ENCODE measurements around the gene RAI1.
A peak's percentile ranks its signal among the peaks of the same experiment; 100 is the strongest.

Gene RAI1

DNA sequence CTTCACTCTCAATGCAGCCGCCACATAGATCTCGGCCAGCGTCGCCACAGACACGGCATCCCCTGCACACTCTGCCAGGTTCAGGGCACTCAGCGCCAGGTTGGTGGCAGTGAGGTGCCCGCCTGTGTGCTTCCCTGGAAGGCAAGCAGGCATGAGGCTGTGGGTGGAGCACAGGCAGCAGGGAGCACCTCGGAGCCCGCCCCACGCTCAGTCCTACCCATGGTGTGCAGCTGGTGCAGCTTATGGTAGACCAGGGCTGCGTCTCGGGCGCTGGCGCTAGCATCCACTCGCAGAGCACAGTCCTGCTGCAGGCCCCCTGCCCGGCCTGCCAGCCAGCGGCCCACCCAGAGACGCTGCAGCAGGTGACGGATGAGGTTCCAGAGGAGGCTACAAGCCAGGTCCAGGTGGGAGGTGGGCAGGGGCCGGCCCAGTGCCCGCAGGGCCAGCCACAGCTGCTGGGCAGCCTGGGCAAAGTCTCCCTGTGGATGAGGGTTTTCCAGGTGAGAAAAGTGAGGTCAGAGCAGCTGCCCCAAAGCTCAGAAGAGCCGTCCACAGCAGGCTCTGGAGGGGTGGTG is 135.1 kb downstream of the RAI1 start:
- peak in 8 of 10 donors; percentile 50 to 96 (median 77) for DNase-seq
- intact Hi-C loops (cut with DNase I), result no loop called here

DNA sequence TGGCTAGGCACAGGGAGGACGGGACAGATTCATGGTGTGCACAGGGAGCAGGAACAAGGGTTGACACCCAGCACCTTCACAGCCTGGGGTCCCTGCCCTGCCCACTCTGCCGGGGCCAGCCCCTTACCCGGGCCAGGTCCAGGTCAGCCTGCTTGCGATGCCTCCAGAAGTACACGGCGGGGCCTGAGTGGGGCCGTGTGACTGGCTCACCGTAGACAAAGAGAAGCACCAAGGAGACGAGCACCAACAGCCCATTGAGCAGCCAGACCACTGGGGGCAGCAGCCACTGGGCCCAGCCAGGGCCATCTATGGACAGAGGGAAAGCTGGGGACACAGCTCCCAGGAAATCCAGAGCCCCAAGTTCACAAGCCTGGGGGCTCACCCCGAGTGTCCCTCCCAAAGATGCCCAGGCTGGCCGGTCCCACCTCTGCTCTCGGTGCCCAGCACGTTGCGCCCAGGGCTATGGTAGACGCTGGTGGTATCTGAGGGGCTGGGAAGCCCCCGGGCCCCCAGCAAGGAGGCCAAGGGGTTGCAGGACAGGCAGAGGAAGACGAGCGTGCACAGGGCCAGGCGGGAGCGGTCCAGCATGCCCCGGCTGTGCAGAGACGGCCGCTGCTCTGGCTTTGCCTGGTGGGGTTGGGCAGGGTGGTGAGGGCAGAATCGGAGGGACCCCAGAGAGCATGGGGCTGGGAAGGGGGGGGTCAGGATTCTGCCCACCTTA is 135.7 kb downstream of the RAI1 start:
- DNase-seq, result no peak
- intact Hi-C loops (cut with DNase I), result no loop called here

DNA sequence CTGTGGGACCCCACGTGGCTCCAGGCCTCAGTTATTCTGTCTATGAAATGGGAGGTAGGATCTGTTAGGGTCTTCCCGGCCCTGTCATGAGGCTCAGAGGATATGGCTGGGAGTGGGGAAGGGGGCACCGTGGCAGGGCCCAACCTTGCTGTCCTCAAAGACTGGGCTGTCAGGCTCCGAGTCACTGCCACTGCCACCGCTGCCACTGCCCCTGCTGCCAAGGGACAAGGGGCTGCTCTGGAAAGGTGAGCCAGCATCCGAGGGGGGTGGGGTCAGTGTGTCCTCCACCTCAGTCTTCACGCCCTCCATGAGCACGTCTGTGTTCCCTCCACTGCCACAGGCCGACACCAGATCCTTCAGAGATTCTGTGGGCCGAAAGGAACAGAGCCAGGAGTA is 136.3 kb downstream of the RAI1 start:
- no peak for DNase-seq
- intact Hi-C loops (cut with DNase I), result no loop called here

DNA sequence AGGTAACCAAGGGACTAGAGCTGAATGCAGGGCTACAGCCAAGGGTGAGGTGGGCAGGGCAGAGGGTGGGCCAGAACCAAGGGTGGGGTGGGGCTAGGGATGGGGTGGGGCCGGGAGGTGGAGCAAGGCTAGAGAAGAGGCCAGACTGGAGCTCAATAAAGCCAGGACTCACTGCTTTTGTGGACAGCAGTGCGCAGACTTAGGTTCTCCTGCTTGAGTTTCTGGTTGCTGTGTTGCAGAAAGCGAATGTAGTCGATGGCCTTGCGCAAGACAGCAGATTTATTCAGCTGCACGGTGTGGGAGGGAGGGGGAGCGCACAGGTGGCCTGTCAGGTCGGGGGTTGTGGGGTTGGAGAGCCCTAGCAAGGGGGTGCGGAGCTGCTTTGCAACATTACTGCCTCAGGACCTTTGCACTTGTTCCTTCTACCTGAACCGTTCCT is 136.8 kb downstream of the RAI1 start:
- DNase-seq, result no peak
- intact Hi-C loops (cut with DNase I), result no loop called here

DNA sequence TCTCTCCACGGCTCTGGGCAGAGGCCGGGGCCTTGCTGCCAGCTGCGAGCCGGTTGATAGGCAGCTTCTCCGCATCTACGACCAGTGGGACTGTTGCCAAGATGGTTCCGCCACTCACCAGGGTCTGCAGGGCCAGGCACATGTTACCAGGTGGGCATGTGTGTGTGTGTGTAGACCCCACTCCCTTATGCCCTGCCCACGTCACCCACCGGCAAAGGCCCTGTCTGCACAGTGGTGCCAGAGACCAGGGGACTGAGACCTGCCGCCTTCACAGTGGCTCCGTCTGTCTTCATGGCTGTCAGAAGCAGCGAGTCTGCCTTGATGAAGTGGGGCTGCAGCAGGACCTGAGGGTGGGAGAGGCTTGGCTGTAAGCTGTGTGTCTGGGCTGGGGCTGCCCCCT is 137.9 kb downstream of the RAI1 start:
- DNase-seq, result no peak
- intact Hi-C loops (cut with DNase I), result no loop called here

DNA sequence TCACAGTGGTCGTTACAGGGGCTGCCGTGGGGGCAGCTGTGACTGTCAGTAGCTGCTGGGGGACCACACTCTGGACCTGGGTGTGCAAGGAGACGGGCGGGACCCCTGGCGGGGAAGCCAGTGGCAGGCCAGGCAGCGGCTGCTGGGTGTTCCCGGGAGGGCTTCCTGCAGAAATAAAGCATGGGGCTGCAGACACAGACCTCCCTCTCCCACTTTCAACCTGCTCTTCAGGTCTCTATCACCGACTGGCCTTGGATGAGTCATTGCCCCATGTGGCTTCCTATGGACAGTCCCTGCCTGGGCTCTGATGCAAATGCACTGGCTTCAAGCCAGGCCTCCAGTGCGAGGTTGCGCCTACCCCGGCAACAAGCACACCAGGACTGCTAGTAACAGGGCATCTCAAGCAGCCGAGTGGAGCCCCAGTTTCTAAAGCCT is 138.3 kb downstream of the RAI1 start:
- intact Hi-C loops (cut with DNase I), result no loop called here

DNA sequence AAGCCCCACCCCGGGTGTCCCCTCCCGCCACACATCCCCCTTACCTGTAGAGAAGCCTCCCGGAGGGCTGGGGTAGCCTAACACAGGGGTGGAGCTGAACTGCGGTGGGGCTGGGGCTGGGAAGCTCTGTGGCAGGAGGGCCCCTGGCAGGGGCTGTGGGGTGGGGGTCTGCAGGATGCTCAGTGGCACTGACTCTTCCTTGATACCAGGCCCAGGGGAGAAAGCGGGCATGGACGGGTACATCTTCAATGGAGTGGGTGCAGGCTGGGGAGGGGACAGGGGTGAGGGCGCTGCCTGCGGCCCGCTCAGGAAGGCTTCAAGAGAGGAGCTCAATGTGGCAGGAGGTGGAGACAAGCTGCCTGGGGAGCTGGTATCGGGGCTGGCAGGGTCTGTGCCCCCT is 138.8 kb downstream of the RAI1 start:
- intact Hi-C loops (cut with DNase I), result loop anchor here (5.0 kb wide), 1 partner anchor 33 kb away; no protein-coding TSS in a partner anchor
- DNase-seq, result no peak

More for the DNA sequence above, 138.3 kb downstream of the RAI1 start:
- peak in 5 of 10 donors; percentile 55 to 93 (median 72) for DNase-seq

DNA sequence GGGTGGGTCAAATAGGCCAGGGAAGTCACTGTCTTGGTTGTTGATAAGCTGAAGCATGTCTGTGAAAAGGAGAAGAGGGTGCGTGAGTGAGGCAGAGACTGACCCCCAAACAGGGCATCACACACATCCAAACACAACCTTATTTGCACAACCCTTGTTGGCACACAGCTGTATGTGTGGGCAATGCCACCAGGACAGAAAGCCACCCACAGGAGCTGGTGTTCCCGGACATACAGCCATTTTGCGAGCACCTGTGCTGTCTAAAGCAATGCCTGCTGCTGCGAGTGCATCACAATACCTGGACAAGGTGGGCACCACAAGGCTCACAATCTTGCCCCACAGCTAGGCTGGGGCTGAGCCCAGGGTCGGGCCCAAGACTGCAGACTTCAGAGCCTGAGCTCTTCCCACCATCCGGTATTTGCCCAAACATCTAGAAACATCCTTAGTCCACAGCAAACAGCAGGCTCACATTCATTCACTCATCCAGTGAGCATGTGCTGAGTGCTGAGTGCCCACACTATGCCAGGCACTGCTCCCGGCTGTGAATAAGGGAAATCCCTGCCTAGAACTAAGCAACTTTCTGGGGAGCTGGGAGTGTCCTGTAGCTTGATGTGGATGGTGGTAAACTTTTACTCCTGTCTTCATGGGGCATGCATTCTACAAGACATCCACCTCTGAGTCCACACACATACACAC is 139.4 kb downstream of the RAI1 start:
- DNase-seq, result no peak
- intact Hi-C loops (cut with DNase I), result loop anchor here (5.0 kb wide), 1 partner anchor 33 kb away; no protein-coding TSS in a partner anchor

DNA sequence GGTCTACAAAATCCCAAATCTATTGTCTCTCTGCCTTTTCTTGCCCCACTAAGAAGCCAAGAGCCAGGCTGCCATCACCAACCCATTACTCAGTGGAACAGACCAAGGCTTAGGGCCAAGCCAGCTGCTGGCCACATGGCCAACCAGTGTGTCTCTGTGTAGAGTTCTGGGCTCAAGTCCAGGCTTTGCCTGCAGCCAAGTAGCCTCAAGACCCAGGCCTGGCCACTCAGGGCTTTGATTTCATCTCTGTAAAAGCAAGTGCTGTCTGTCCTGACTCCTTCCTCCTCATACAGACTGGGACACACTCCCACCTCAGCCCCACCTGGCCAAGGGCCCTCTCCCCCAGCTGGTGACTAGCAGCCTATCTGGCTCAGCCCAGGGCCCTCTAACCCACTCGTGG is 140.9 kb downstream of the RAI1 start:
- intact Hi-C loops (cut with DNase I), result loop anchor here (2.0 to 5.0 kb wide), 2 partner anchors 15 to 35 kb away; partner anchors contain the start of gene SREBF1
- DNase-seq, result peak; percentile 75 to 98 (median 87)

DNA sequence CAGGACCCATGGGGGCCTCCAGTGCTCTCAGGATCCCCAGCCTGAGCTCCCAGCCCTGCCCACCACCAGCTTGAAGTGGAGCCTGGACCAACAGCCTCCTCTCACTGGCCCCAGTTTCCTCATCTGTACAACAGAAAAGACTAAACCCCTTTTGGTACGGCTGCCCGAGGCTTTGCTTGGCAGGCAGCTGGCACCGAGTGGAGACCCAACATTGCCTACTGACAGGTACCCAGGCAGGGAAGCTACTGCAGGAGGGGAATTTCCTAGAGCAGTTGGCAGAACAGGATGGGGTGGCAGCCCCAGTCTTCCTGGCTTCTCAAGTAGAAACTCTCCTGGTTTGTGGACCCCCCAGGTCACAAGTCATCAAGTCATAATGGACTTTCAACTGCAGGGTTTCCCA is 141.4 kb downstream of the RAI1 start:
- intact Hi-C loops (cut with DNase I), result loop anchor here (2.0 to 5.0 kb wide), 2 partner anchors 14 to 35 kb away; partner anchors contain the start of gene SREBF1
- peak in 1 of 10 donors; percentile 30 for DNase-seq

DNA sequence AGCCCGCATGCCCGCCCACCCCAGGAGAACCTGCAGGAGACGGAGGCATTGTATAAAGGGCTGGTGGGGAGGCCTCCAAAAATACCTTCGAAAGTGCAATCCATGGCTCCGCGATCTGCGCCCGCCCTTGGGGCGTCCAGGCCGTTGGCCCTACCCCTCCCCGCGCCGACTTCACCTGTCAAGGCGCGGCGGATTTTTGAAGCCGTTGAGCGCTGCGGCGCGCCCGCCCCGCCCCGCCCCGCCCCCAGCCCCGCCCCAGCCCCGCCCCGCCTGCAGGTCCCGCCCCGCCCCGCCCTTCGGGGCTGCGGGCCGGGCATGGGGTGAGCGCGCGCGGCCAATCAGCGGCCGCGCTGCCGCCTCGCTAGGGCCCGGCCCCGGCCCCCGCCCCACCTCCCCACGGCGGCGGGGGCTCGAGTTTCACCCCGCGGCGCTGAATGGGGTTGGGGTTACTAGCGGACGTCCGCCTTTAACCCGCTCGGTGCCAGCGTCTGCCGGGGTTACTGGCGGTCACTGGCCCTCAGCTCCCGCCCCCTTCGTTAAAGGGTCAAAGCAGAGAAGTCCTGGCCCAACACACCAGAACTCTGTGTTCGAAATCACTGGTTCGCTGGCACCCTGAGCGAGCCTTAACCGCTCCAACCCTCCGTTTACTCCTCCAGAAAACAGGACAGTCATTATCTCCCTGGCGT is 142.3 kb downstream of the RAI1 start:
- intact Hi-C loops (cut with DNase I), result loop anchor here (2.0 to 5.0 kb wide), 2 partner anchors 13 to 36 kb away; partner anchors contain the start of gene SREBF1
- peak; percentile 76 to 99 (median 83) for DNase-seq

DNA sequence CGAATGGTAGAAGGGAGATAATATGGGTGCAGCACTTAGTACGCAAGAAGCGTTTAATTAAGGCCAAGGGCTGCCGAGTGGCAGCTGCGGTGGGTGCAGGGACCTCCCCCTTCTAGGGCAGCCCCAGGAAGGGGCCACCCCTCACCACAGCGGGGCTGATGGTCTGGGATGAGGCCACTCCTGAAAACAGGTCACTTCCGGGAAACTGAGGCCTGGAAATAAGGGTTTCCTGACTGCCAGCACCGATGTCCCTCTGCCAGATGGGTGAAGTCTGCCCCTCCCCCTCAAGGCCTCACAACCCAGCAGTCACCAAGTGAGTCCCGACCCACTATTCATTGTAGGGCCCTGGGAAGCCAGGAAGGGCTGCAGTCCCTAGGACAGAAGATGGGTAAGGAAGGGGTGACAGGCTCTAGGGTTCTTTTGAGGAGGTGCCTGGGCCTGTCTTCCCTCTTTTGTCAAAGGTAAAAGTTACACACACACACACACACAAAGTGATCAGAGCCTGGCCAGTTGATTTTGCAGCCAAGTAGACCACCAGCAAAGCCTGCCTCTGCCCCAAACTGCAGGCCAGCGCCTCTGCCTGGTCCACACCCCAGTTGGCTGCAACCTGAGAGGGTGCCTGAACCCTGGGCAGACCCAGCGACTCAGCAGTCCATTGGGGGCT is 143.0 kb downstream of the RAI1 start:
- intact Hi-C loops (cut with DNase I), result loop anchor here (5.0 kb wide), 1 partner anchor 37 kb away; no protein-coding TSS in a partner anchor
- no peak for DNase-seq

DNA sequence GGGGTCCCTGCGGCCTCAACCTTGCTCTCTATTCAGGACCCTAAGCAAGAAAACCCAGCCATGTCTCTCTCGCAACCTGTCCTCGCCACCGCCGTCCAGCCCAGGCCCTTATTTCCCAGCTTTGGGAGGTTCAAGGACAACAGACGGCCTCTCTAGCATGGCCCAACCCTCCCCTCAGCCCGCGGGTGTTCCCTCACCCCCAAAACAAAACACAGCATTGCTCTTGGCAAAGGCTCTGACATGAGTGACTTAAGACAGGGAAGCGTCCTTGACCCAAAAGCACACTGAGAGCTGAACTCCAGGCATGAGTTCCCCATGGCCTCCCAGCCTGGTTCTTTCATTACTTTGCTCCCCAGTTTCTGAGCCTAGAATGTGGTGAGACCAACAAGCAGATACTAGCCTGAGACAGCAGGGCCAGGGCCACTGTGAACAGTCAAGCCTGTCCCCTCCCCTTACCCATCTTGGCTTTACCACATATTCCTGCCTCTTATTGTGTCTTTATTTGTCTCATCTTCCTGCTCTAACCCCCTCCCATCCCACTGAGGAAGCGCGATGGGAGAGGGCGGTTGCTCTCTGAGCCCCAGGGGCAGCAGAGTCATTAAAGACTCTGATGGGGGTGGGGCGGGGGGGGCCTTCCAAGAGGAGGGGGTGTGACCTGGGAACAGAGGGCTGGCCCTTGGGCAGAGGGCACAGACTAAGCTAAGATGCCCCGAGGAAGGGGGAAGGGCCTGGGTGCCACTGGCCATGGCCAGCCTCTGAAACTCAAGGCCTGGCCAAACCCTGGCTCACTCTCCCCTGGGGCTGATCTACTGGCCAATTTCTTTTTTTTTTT is 143.7 kb downstream of the RAI1 start:
- no peak for DNase-seq
- intact Hi-C loops (cut with DNase I), result loop anchor here (5.0 kb wide), 1 partner anchor 38 kb away; no protein-coding TSS in a partner anchor

DNA sequence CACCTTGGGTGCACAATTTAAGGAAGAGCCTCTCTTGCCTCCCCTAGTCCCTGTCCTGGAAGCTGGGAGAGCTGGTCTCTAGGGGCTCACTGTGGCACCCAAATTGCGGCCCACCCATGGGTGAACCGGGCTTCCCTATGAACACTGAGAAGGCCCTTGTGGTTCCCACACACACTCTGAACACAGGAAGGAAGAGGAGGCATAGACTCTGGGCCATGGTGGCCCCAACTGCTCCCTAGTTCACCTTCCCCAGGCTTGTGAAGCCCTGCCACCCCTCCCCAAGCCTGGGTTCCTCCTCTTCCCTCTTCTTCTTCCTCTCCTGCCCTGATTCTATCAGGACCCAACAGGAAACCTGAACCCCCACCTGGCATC is 145.1 kb downstream of the RAI1 start:
- DNase-seq, result no peak
- intact Hi-C loops (cut with DNase I), result no loop called here

DNA sequence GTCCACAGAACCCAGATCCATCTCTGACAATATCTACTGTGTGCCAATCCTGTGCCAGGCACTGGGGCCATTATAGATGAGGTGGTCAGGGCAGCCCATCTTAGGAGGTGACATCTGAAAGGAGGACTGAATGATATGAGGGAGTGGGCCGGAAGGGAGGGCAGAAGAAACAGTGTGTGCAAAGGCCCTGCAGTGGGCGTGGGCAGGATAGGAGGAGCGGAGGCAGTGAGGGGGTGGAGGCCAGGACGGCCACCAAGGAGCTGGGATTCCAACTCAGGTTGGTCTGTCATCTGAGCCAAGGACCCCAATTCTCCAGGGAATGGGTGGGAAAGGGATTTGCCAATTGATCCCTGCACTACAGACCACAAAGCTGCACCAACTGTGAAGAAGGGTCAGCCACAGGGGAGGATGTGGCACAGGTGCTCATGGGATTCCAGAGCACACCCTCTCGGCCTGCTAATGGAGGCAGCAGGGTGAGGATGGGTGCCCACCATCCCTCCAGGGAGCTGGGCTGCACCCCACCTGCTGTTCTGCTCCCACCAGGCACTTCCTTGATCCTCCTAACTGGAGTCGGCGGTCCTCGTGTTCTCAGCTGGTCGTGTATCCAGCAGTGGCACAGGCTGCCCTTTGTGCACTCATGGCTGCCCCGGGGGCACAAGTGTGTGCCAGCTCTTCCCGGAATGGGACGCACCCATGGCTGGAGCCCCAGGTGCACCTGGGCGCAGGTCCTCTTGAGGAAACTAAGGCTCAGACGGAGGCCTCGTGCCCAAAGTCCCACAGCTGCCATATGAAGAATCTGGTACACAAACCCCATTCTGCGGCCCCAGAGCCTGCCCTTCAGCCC is 145.9 kb downstream of the RAI1 start:
- intact Hi-C loops (cut with DNase I), result no loop called here
- DNase-seq, result no peak

DNA sequence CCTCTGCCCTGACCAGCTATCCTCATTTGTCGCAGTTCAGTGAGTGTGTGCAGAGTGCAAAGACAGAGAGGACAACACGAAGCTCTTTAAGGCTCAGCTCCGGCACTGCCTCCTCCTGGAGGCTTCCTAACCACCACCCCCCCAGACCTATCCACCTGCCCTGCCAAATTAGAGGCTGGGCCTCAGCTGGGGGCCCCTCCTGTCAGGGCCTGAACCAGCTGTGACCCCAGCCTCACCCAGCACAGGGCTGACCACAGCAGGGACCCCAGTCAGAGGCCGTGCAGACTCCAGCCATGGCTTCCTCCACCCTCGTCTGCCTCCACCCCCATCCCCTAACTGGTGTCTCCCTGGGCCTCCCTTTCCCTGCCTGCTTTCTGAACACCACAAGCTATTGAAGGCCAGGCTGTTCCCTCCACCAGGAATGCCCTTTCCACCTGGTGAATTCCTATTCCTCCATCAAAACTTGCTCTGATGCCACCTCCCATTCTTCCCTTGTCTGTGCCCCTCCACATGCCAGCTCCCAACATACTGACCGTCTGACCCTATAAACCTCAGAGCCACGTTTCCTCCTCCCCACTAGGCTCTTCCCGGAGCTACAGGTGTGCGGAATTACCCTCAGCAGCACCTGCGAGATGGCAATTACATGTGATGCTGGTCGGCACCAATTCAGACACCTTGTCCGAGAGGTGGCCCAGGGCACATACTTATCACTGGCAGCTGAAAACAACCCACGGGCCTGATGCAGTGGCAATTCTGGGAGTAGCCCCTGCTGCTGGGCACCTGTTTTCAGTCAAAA is 146.8 kb downstream of the RAI1 start:
- no peak for DNase-seq
- intact Hi-C loops (cut with DNase I), result no loop called here

DNA sequence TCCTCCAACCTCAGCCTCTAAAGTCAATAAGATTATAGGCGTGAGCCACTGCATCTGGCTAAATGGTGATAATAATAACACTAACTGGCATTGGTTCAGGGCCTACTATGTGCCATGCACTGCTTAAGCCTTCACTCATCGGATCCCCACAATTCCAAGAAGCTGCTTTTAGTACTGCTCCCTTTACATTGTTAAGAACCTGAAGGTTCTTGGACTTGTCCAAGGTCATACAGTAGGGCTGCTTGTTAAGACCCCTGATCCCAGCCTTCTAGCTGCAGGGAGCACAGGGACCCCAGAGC is 149.0 kb downstream of the RAI1 start:
- intact Hi-C loops (cut with DNase I), result no loop called here
- no peak for DNase-seq

DNA sequence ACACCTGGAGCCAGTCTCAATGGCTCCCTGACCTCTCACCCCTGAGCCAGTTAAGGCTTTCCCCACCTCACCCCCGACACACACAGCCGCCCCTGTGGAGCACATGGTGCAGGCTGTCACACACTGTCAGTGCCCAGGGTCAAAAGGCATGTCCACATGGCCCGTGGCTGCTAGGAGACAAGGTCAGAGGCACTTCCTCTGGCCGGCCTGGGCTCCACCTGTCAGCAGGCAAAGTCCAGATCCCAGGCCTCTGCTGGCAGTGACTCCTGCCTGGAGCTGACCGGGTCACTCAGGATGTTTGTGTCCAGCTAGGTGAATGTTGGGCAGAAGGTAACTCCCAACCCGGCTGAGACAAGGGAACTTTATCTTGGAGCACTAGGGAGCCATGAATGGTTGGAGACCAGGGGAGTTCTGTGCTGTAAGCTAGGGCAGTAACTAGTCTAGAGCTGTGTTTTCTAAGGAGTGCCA is 149.5 kb downstream of the RAI1 start:
- intact Hi-C loops (cut with DNase I), result no loop called here
- no peak for DNase-seq

All from posterior cingulate gyrus (tissue), 11 donors.